ENCODE data around the gene NCBP1. TPM values are rescaled to one million over a fixed set of nuclear protein-coding genes. Genes with fewer than 3 reads are reported as not detected.

The NCBP1 gene
- total RNA-seq, 2 experiments from 2014 or later: 50.7 to 53.5 TPM

GRCh38 chr9:97647996-97648395 is 14.4 kb downstream of the NCBP1 start:
- ChIA-PET POLR2A (interaction anchor here (0.7 kb wide), 1 partner anchor 33 kb away, joined by 3 read pairs; no protein-coding TSS in a partner anchor), CTCF (no interaction called here)
- no peak for ATAC-seq (ENCODE audit: poor library complexity)
- peaks cover 94% of the 10 kb centered on the region for H3K36me3 Mint-ChIP-seq (ENCODE audit: low read depth)
- no peaks in the 10 kb centered on the region for H3K27me3 Mint-ChIP-seq
- Histone ChIP-seq H3K36me3 (ENCODE audit: insufficient read depth, low read length) (peaks cover 94% of the 10 kb centered on the region), H3K27ac (ENCODE audit: low read depth in 1 of 2, low read length in 2 of 2) (no peak overlapping the region), H3K4me1 (ENCODE audit: insufficient read depth, low read length) (no peaks in the 10 kb centered on the region), H3K4me3 (ENCODE audit: low read length) (no peak overlapping the region), H3K27me3 (ENCODE audit: control insufficient read depth in 1 of 2, insufficient read depth in 2 of 2, low read length in 2 of 2) (no peaks in the 10 kb centered on the region), H3K9me3 (ENCODE audit: control insufficient read depth in 1 of 2, insufficient read depth in 1 of 2, low read length in 2 of 2) (no peaks in the 10 kb centered on the region)
- peaks cover 7% of the 10 kb centered on the region for H3K4me1 Mint-ChIP-seq (ENCODE audit: low read depth)
- no peak for DNase-seq
- intact Hi-C loops (cut with DNase I, micrococcal nuclease): no loop called here
- no peak overlapping the region for H3K27ac Mint-ChIP-seq
- no peak for TF ChIP-seq CTCF (IDR thresholded peaks at IDR 0.05)
- no peaks in the 10 kb centered on the region for H3K9me3 Mint-ChIP-seq
- no peak overlapping the region for H3K4me3 Mint-ChIP-seq

- CTCF ChIA-PET: no interaction called here
- H3K27ac Mint-ChIP-seq: no peak overlapping the region
- H3K36me3 Mint-ChIP-seq (ENCODE audit: low read depth): peaks cover 96% of the 10 kb centered on the region
- no peak for TF ChIP-seq CTCF (IDR thresholded peaks at IDR 0.05)
- no peak overlapping the region for H3K27ac ChIP-seq (ENCODE audit: low read depth in 1 of 2, low read length in 2 of 2)
- H3K27me3 Mint-ChIP-seq: no peaks in the 10 kb centered on the region
- POLR2A ChIA-PET: no interaction called here
- no peaks in the 10 kb centered on the region for H3K4me1 Mint-ChIP-seq (ENCODE audit: low read depth)
- H3K9me3 Mint-ChIP-seq: no peaks in the 10 kb centered on the region
- H3K9me3 ChIP-seq (ENCODE audit: control insufficient read depth in 1 of 2, insufficient read depth in 1 of 2, low read length in 2 of 2): no peaks in the 10 kb centered on the region
- no peaks in the 10 kb centered on the region for H3K4me1 ChIP-seq (ENCODE audit: insufficient read depth, low read length)
- no peak overlapping the region for H3K4me3 Mint-ChIP-seq
- H3K36me3 ChIP-seq (ENCODE audit: insufficient read depth, low read length): peaks cover 96% of the 10 kb centered on the region
- intact Hi-C loops (cut with DNase I, micrococcal nuclease): no loop called here
- ATAC-seq (ENCODE audit: poor library complexity) (no peak), DNase-seq (no peak)
- H3K27me3 ChIP-seq (ENCODE audit: control insufficient read depth in 1 of 2, insufficient read depth in 2 of 2, low read length in 2 of 2): no peaks in the 10 kb centered on the region
- H3K4me3 ChIP-seq (ENCODE audit: low read length): no peak overlapping the region
Observed at GRCh38 chr9:97651646-97652045, 18.0 kb downstream of the NCBP1 start.

- Mint-ChIP-seq H3K27me3 (no peaks in the 10 kb centered on the region), H3K9me3 (no peaks in the 10 kb centered on the region), H3K4me1 (ENCODE audit: low read depth) (peaks cover 16% of the 10 kb centered on the region), H3K27ac (peak overlapping the region; percentile 40), H3K4me3 (no peak overlapping the region), H3K36me3 (ENCODE audit: low read depth) (peaks cover 96% of the 10 kb centered on the region)
- H3K27me3 ChIP-seq (ENCODE audit: control insufficient read depth in 1 of 2, insufficient read depth in 2 of 2, low read length in 2 of 2): no peaks in the 10 kb centered on the region
- CTCF ChIA-PET: no interaction called here
- H3K27ac ChIP-seq (ENCODE audit: low read depth in 1 of 2, low read length in 2 of 2): no peak overlapping the region
- H3K36me3 ChIP-seq (ENCODE audit: insufficient read depth, low read length): peaks cover 93% of the 10 kb centered on the region
- TF ChIP-seq CTCF (IDR thresholded peaks at IDR 0.05): no peak
- POLR2A ChIA-PET: no interaction called here
- H3K9me3 ChIP-seq (ENCODE audit: control insufficient read depth in 1 of 2, insufficient read depth in 1 of 2, low read length in 2 of 2): no peaks in the 10 kb centered on the region
- H3K4me3 ChIP-seq (ENCODE audit: low read length): no peak overlapping the region
- no peaks in the 10 kb centered on the region for H3K4me1 ChIP-seq (ENCODE audit: insufficient read depth, low read length)
- intact Hi-C loops (cut with DNase I, micrococcal nuclease): loop anchor here in 1 of 2 experiments (5.0 kb wide), 1 partner anchor 34 kb away; no protein-coding TSS in a partner anchor
- ATAC-seq (ENCODE audit: poor library complexity) (no peak), DNase-seq (no peak)
Observed at GRCh38 chr9:97658707-97659106, 25.1 kb downstream of the NCBP1 start.
